ENCODE data around the gene COTL1.

DNA sequence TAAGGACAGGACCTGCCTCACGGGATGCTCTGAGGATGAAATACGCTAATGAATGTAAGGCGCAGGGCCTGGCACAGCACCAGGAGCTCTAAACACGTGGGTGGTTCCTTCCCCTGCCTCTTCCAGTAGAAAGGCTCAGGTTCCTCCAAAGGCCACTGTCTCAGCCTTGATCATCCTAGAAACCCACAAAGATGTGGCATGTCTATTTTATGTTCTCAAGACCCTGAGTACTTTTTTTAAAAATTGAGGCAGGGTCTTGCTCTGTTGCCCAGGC lies 96.4 kb downstream of the COTL1 start:
- no peak for TF ChIP-seq POLR2A (IDR thresholded peaks at IDR 0.05)
- TF ChIP-seq CTCF (IDR thresholded peaks at IDR 0.05): no peak
- TF ChIP-seq EP300 (IDR thresholded peaks at IDR 0.05): no peak

All from ovary (tissue), 3 donors.